K562 (cell line): Measurements from ENCODE around the gene PRDM16. TPM values are rescaled to one million over a fixed set of nuclear protein-coding genes. Genes with fewer than 3 reads are reported as not detected.

Experiments
- ATAC-seq: fragments of 200-7000 bp; cut with Tn5 transposase; 3 replicates; pipeline ENCODE4 v1.9.1; 2020; ENCODE audit warnings: moderate library complexity
- BruUV-seq: library from RNA; stranded (reverse); fragments of 400-500 nt; replicated peaks from 2 replicates; lab custom pipeline; 2021; lab: Mats Ljungman, UMichigan
- CTCF ChIA-PET: fragments of 300-600 bp; formaldehyde crosslinking; extraction: SDS; loops from one replicate; lab custom pipeline; 2021; ENCODE audit warnings: low intra/inter-chr PET ratio; lab: Yijun Ruan, JAX
- POLR2A ChIA-PET: fragments of 300-600, 350-650 bp; sonication (Branson Sonifier 250); formaldehyde crosslinking; extraction: SDS; loops from one replicate; lab custom pipeline; 2021; ENCODE audit warnings: antibody characterized with exemption, inconsistent platforms; lab: Yijun Ruan, JAX
- DNase-seq, 4 experiments: peaks; one replicate each; pipeline versions ENCODE4 v3.0.0 to v3.0.0-alpha.2; 2011 to 2018; ENCODE audit warnings: low spot score in 3 of 4, mixed read lengths in 3 of 4; ENCODE audit errors: extremely low read depth in 1 of 4
- FAIRE-seq: peaks from 2 replicates; lab custom pipeline; 2011; peaks lifted over from hg19 to GRCh38; lab: Jason Lieb, UNC
- H2AFZ ChIP-seq: 2 replicates; pipeline ENCODE4 v1.6.0; 2011; ENCODE audit warnings: low read depth, low read length, control low read depth, inconsistent platforms
- H3K27ac ChIP-seq: fragments of 200-600 bp; 3 replicates; pipeline ENCODE4 v1.8.0; 2011; ENCODE audit warnings: low read depth, mild to moderate bottlenecking, control low read depth, inconsistent platforms, low read length, moderate library complexity, mixed read lengths; ENCODE audit errors: extremely low read depth
- H3K27me3 ChIP-seq, 2 experiments: fragments of 300-600 bp in 1 of 2; 2 replicates in 1 of 2; 3 replicates in 1 of 2; pipeline versions ENCODE4 v1.6.0 to v1.8.0; 2011; ENCODE audit warnings: inconsistent platforms in 2 of 2, low read length in 2 of 2, mild to moderate bottlenecking in 1 of 2, mixed read lengths in 1 of 2, moderate library complexity in 1 of 2; ENCODE audit not compliant: control insufficient read depth in 2 of 2, insufficient read depth in 2 of 2
- H3K36me3 ChIP-seq: fragments of 300-600 bp; 3 replicates; pipeline ENCODE4 v1.8.0; 2011; ENCODE audit warnings: mild to moderate bottlenecking, low read length, inconsistent platforms; ENCODE audit not compliant: control insufficient read depth, insufficient read depth
- H3K4me1 ChIP-seq, 2 experiments: fragments of 200-600 bp in 1 of 2; replicated peaks in 1 of 2; 2 replicates in 1 of 2; 3 replicates in 1 of 2; pipeline versions ENCODE4 v1.5.1 to v1.8.0; 2011; ENCODE audit warnings: inconsistent platforms in 2 of 2, low read length in 2 of 2, mild to moderate bottlenecking in 1 of 2, mixed read lengths in 1 of 2, moderate library complexity in 1 of 2; ENCODE audit not compliant: control insufficient read depth in 2 of 2, insufficient read depth in 2 of 2
- H3K4me2 ChIP-seq: 2 replicates; pipeline ENCODE4 v1.6.1; 2011; ENCODE audit warnings: low read length, control low read depth, inconsistent platforms, mixed read lengths; ENCODE audit not compliant: insufficient read depth
- H3K4me3 ChIP-seq: fragments of 200-600 bp; sonication (generic), shearing (Covaris generic); 2 replicates; pipeline ENCODE4 v1.5.1; 2016; ENCODE audit warnings: control low read depth, inconsistent platforms
- H3K79me2 ChIP-seq: fragments of 200-600 bp; 3 replicates; pipeline ENCODE4 v1.8.0; 2011; ENCODE audit warnings: low read length, inconsistent platforms; ENCODE audit not compliant: control insufficient read depth, insufficient read depth
- H3K9ac ChIP-seq, 2 experiments: 2 replicates each; pipeline versions ENCODE4 v1.6.0 to v1.6.1; 2011; ENCODE audit warnings: low read depth in 2 of 2, low read length in 2 of 2, control low read depth in 1 of 2, inconsistent platforms in 1 of 2, mild to moderate bottlenecking in 1 of 2, mixed read lengths in 1 of 2; ENCODE audit not compliant: insufficient read depth in 1 of 2
- H3K9me1 ChIP-seq: one replicate; pipeline ENCODE4 v1.6.0; 2011; ENCODE audit warnings: inconsistent platforms, mild to moderate bottlenecking, low read length, moderate library complexity; ENCODE audit not compliant: control insufficient read depth, insufficient read depth
- H3K9me3 ChIP-seq: replicated peaks from 2 replicates; pipeline ENCODE4 v1.5.1; 2011; ENCODE audit warnings: low read depth, low read length, inconsistent platforms; ENCODE audit not compliant: control insufficient read depth, insufficient read depth
- H4K20me1 ChIP-seq: replicated peaks from 2 replicates; pipeline ENCODE4 v1.6.1; 2011; ENCODE audit warnings: low read length, inconsistent platforms, mixed read lengths; ENCODE audit not compliant: control insufficient read depth, insufficient read depth
- SNAPC5 ChIP-seq: fragments of 250-450 bp; sonication (Bioruptor Pico); IDR thresholded peaks from 2 replicates; pipeline ENCODE4 v1.8.0; 2021; ENCODE audit warnings: moderate library complexity, mild to moderate bottlenecking, inconsistent platforms
- SRF ChIP-seq, 2 experiments: fragments of 250-450, 450-650 bp in 1 of 2; sonication (Bioruptor Pico) in 1 of 2; sonication (generic) in 1 of 2; formaldehyde crosslinking; IDR thresholded peaks; 2 replicates each; pipeline versions ENCODE4 v1.5.0 to v1.5.1; 2020 to 2022; ENCODE audit warnings: mild to moderate bottlenecking in 1 of 2, missing genetic modification reagents in 1 of 2
- TAF7 ChIP-seq: fragments of 450-650 bp; IDR thresholded peaks from 2 replicates; pipeline ENCODE4 v1.6.1; 2016; ENCODE audit warnings: missing genetic modification characterization, missing compliant biosample characterization
- WGBS: fragments of 100-300 bp; shearing (Covaris generic); methylation state at CpG from one replicate; pipeline ENCODE4 v1.1.6; 2016; ENCODE audit warnings: low coverage, mixed read lengths; ENCODE audit not compliant: insufficient coverage; ENCODE audit errors: missing lambda C conversion rate; 5-methylcytosine and 5-hydroxymethylcytosine counted together
- in situ Hi-C: fragments of 300-500 bp; cut with MboI; formaldehyde crosslinking; loops from 4 replicates; pipeline ENCODE4 v1.15.0; 2018; ENCODE audit warnings: inconsistent platforms, mixed read lengths
- intact Hi-C: fragments of 100-400 bp; cut with micrococcal nuclease; formaldehyde crosslinking; loops from 2 replicates; pipeline ENCODE4 v1.14.2; 2022
- polyA plus RNA-seq, 8 experiments: library from polyadenylated mRNA; depleted of rRNA in 4 of 8; stranded (reverse) in 5 of 8; unstranded in 3 of 8; fragments of >200 nt; fragmentation: Nextera tagmentation in 2 of 8; fragmentation: Illumina TruSeq in 1 of 8; extraction: Ambion mirVana in 2 of 8; extraction: Trizol in 1 of 8; gene quantifications; 2 replicates each; pipeline versions ENCODE4 v1.2.1 to v1.2.3, GENCODE V29; 2011 to 2014; ENCODE audit warnings: inconsistent platforms in 1 of 8, missing spikeins in 1 of 8
- total RNA-seq, 7 experiments: library from RNA; depleted of rRNA in 6 of 7; stranded (reverse); fragments of >200 nt in 6 of 7; fragmentation: Illumina TruSeq in 2 of 7; extraction: Trizol in 2 of 7; gene quantifications; 2 replicates each; pipeline versions ENCODE4 v1.2.1 to v1.2.3, GENCODE V29; 2011 to 2021; ENCODE audit warnings: low replicate concordance in 1 of 7

Gene PRDM16
- total and polyA plus RNA-seq, 9 of the 15 experiments (the other 6 are each of a cell fraction or from before 2014, with no cell fraction given), result 0.10 to 0.27 TPM; not detected in 7

GRCh38 chr1:3093898-3094626 lies 25.1 kb downstream of the PRDM16 start:
- H3K4me3 ChIP-seq, result no peak overlapping the region
- WGBS, result under 1% methylated on average over 25 of the region's 27 CpGs

GRCh38 chr1:3094863-3095780 lies 26.1 kb downstream of the PRDM16 start:
- DNase-seq, result no peak
- no peak for FAIRE-seq
- TF ChIP-seq TAF7 (tag) (no peak), SRF (CRISPR knock-in tag; IDR thresholded peaks at IDR 0.05) (peak in 1 of 2 experiments; percentile 68; a peak in 1 of 4 replicates)
- TF ChIP-seq, all 486 proteins: peak for 1
- H3K79me2 ChIP-seq, result no peaks in the 10 kb centered on the region
- peaks cover 19% of the 10 kb centered on the region for H4K20me1 ChIP-seq
- no peaks in the 10 kb centered on the region for H3K9me3 ChIP-seq
- H3K9me1 ChIP-seq, result no peaks in the 10 kb centered on the region
- peaks cover 16 to 92% of the 10 kb centered on the region in 2 experiments; a peak in 4 of 5 replicates for H3K27me3 ChIP-seq
- in situ Hi-C loops (no loop called here), intact Hi-C loops (no loop called here)
- BruUV-seq, result no TSS peak
- no peaks in the 10 kb centered on the region for H3K36me3 ChIP-seq
- no peak overlapping the region for H3K27ac ChIP-seq
- WGBS, result 2% methylated on average over 24 of the region's 26 CpGs
- CTCF ChIA-PET, result no interaction called here
- POLR2A ChIA-PET, result no interaction called here
- H3K4me2 ChIP-seq, result no peak overlapping the region
- H2AFZ ChIP-seq, result no peak overlapping the region
- H3K9ac ChIP-seq, result no peak overlapping the region
- no peak overlapping the region for H3K4me3 ChIP-seq
- H3K4me1 ChIP-seq, result peaks cover 0 to 3% of the 10 kb centered on the region in 2 experiments; a peak in 2 of 5 replicates
- ATAC-seq, result no peak

More at GRCh38 chr1:3093898-3094626, 25.1 kb downstream of the PRDM16 start:
- no peak overlapping the region for H3K9ac ChIP-seq
- no TSS peak for BruUV-seq
- in situ Hi-C loops, result no loop called here
- H2AFZ ChIP-seq, result no peak overlapping the region
- H3K27ac ChIP-seq, result no peak overlapping the region
- CTCF ChIA-PET, result no interaction called here
- TF ChIP-seq SNAPC5, result no peak
- TF ChIP-seq, all 486 proteins: peak for 0
- Histone ChIP-seq H3K27me3 (peaks cover 26 to 92% of the 10 kb centered on the region in 2 experiments; a peak in 4 of 5 replicates), H3K36me3 (no peaks in the 10 kb centered on the region), H4K20me1 (peaks cover 22% of the 10 kb centered on the region), H3K9me1 (no peaks in the 10 kb centered on the region), H3K4me1 (peaks cover 0 to 4% of the 10 kb centered on the region in 2 experiments; a peak in 2 of 5 replicates), H3K9me3 (no peaks in the 10 kb centered on the region), H3K4me2 (no peak overlapping the region), H3K79me2 (no peaks in the 10 kb centered on the region)
- POLR2A ChIA-PET, result no interaction called here
- ATAC-seq (no peak), FAIRE-seq (no peak), DNase-seq (no peak)
- intact Hi-C loops, result no loop called here
